Measurements from ENCODE around the gene FHAD1.

DNA sequence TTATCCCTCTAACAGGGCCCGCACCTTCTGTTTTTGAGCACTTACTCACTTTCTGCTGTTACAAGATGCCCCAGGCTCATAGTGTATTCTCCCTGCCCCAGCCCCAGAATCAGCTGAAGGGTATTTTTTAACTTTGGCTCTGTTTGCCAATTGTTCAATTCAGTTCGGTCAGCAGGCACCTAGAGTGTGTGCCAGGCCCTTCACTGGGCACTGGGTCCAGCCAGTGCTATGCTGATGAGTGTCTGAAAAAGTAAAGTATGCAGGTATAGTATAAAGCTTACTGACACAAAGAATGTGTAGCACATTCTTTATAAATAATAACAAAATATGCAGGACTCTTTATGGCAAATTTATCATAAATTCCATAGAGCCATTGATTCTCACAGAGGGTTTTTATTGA is 35.0 kb downstream of the FHAD1 start:
- TF ChIP-seq, protein P1, sequence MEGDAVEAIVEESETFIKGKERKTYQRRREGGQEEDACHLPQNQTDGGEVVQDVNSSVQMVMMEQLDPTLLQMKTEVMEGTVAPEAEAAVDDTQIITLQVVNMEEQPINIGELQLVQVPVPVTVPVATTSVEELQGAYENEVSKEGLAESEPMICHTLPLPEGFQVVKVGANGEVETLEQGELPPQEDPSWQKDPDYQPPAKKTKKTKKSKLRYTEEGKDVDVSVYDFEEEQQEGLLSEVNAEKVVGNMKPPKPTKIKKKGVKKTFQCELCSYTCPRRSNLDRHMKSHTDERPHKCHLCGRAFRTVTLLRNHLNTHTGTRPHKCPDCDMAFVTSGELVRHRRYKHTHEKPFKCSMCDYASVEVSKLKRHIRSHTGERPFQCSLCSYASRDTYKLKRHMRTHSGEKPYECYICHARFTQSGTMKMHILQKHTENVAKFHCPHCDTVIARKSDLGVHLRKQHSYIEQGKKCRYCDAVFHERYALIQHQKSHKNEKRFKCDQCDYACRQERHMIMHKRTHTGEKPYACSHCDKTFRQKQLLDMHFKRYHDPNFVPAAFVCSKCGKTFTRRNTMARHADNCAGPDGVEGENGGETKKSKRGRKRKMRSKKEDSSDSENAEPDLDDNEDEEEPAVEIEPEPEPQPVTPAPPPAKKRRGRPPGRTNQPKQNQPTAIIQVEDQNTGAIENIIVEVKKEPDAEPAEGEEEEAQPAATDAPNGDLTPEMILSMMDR (IDR thresholded peaks at IDR 0.05), result no peak
- no peak for TF ChIP-seq POLR2A (IDR thresholded peaks at IDR 0.05)

All from prostate gland (tissue), 2 donors.